D721Med (cell line): ENCODE measurements around the gene EPG5.

ENCODE experiments used
- DNase-seq: peaks from one replicate; pipeline ENCODE4 v3.0.0; 2011; ENCODE audit warnings: low spot score; ENCODE audit not compliant: insufficient read length
- FAIRE-seq: peaks from 2 replicates; lab custom pipeline; 2011; peaks lifted over from hg19 to GRCh38; lab: Jason Lieb, UNC
- TF ChIP-seq, protein P1 (sequence below): IDR thresholded peaks from 2 replicates; pipeline ENCODE4 v1.5.1; 2012; ENCODE audit warnings: mild to moderate bottlenecking, control low read depth; ENCODE audit not compliant: insufficient read depth; ENCODE audit errors: missing control alignments

EPG5 gene

DNA sequence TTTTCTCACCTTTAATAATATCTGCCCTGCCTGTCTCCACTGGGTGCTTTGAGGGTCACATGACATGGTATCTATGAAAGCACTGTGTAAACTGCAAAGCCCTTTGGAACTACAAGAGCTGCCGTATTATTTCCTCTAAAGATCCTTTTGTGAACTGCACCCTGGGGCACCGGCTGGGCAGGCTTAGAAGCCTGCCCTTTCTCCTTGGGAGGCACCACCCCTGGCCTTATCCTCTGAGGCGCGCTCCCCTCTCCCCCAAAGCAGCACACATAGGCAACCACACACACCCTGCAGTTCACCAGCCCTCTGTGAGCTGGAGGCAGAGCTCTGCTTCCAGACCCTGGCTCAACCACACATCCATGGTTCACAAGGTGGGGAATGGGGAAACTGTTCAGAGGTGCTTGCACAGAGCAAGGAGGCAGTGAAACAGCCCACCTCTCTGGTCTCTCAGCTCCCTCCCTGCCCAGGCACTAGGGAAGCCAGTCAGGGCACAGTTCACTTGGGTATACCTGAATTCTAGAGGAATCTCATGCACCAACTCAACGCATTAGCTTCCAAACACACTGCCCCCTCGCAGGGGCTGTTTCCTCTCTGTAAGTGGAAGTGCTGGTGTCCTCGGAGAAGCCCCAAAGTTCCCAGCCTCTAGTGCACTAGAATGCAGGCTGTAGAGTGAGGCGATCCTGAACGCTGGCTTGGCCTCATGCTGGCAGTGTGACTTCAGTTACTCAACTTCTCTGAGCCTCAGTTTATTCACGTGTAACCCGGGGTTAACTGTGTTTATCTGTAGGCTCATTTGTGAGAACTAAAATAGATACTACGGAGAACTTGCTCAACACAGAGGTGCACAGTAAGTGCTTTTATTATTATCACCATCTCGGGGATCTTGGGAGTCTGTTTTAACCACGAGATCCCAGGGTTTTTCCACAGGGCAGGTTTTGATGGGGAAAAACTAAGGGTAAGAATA, 130.6 kb downstream of the EPG5 start:
- DNase-seq (no peak), FAIRE-seq (no peak)
- TF ChIP-seq, protein P1, sequence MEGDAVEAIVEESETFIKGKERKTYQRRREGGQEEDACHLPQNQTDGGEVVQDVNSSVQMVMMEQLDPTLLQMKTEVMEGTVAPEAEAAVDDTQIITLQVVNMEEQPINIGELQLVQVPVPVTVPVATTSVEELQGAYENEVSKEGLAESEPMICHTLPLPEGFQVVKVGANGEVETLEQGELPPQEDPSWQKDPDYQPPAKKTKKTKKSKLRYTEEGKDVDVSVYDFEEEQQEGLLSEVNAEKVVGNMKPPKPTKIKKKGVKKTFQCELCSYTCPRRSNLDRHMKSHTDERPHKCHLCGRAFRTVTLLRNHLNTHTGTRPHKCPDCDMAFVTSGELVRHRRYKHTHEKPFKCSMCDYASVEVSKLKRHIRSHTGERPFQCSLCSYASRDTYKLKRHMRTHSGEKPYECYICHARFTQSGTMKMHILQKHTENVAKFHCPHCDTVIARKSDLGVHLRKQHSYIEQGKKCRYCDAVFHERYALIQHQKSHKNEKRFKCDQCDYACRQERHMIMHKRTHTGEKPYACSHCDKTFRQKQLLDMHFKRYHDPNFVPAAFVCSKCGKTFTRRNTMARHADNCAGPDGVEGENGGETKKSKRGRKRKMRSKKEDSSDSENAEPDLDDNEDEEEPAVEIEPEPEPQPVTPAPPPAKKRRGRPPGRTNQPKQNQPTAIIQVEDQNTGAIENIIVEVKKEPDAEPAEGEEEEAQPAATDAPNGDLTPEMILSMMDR: no peak

DNA sequence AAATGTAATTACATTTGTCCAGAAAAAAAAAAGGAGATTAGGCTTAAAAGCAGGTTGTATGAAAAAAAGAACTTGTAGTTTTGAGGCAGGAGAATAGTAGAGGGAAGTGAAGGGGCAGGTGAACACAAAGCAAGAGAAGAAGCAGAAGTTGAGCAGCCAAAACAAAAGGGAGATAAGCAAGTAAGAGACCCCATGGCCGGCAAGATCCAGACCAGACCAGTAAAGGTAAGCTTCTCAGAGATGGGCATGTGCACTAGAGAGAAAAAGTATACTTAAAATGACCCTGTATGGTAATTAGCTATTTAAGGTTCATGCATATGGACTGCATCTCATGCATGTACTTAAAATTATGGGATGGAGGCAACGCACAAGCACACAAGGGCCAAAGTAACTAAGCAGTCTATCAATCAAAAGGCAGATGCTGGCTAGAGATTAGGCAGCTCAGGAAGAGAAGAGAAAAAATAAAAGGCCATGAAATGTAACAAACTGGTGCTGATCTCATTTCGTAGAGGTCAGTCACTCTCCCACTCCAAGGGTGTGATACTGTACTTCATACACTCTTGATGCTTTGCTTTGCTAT, 132.0 kb downstream of the EPG5 start:
- no peak for DNase-seq

DNA sequence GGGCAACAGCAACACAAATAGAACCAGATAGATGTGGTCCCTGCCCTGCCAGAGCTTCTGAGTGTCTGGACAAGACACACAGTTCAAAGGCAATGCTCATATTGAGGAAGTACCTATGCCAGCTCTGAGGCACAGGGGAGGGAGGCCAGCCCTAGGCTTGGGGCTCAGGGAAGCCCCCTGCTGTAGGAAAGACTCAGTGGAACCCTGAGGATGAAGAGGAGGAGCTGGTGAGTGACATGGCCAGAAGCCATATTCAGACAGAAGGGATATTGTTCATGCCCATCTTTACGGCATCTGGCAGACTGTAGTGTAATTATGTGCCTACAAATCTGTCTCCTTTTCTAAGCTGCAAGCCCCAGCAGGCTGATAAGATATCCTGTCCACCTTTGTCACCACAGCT, 132.8 kb downstream of the EPG5 start:
- no peak for FAIRE-seq
- TF ChIP-seq, protein P1: no peak
- no peak for DNase-seq

More for the DNA sequence above, 132.0 kb downstream of the EPG5 start:
- TF ChIP-seq, protein P1: no peak
- no peak for FAIRE-seq

DNA sequence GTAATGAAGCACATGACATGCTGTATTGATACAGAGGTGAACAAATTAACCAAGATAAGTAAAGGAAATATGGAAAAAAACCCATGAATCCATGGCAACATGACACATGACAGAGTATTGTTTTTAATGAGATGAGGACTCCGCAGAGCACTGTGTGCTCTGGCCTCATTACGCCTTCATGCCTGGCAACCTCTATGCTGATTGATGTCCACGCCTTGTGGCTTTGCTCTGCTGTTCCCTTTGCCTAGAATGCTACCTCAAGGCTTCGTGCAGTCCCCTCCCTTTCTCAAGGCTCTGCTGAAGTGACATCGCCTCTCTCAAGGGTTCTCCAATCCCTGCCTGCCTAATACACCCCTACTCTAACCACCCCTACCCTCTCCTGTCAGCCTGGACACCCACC, 133.3 kb downstream of the EPG5 start:
- TF ChIP-seq, protein P1: no peak
- DNase-seq (no peak), FAIRE-seq (no peak)

DNA sequence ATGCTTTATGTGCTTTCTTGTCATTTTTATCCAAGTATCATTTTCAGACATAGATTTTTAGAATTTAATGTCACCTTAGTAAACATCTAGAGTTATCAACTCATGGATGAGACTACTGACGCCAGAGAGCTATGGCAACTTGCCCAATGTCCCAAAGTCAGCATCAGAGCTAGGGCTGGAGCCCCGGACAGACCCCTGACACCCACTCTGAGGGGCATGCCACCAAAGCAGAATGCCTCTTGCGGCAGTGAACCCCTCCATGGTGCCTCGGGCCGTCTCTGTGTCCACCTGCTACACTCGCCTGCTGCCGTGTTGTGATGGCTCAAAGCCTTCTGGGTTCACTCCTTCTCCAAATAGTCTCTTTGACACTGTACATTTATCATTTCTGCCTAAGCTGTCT, 136.2 kb downstream of the EPG5 start:
- FAIRE-seq: no peak
- DNase-seq: no peak
- TF ChIP-seq, protein P1: no peak

DNA sequence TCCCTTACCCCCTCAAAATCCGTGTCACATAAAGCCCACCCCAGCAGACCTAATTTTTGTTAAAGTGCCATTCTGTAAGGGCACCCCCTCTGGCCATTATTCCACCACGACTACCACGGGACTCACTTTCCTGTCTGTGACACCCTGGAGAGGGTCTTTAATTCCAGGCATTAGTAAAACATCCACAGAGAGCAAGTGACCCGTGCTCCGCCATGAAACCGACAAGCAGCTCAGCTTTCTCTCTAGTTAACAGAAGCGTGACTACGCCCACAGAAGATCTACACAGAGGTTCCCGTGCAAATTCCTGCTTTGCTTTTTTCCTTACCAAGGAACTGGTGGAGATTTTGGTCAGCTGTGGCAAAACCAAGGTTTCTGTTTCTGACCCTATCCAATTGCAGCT, 137.3 kb downstream of the EPG5 start:
- TF ChIP-seq, protein P1: no peak
- no peak for DNase-seq
- FAIRE-seq: no peak
